Transverse colon (tissue), 4 donors: ENCODE measurements around the gene GRAMD1B.

Source experiments
- CTCF ChIP-seq, 5 experiments: fragments of 200-600 bp in 3 of 5; fragments of 450-650 bp in 2 of 5; sonication (generic) in 3 of 5; IDR thresholded peaks; 1 replicate in 2 of 5; 2 replicates in 3 of 5; pipeline ENCODE4 v1.5.1; 2016 to 2017; ENCODE audit warnings: antibody characterized with exemption in 5 of 5, inconsistent platforms in 3 of 5, mild to moderate bottlenecking in 2 of 5, moderate library complexity in 1 of 5
- EP300 ChIP-seq: sonication (generic); formaldehyde crosslinking; IDR thresholded peaks from one replicate; pipeline ENCODE4 v1.6.1; 2017; ENCODE audit warnings: antibody characterized with exemption, low read depth
- POLR2A ChIP-seq: fragments of 450-650 bp; IDR thresholded peaks from one replicate; pipeline ENCODE4 v1.6.1; 2016; ENCODE audit warnings: antibody characterized with exemption, mild to moderate bottlenecking, moderate library complexity
- POLR2AphosphoS5 ChIP-seq, 3 donors: sonication (generic); formaldehyde crosslinking; IDR thresholded peaks; one replicate each; pipeline ENCODE4 v1.6.1; 2016; ENCODE audit warnings: antibody characterized with exemption in 3 of 3

- no peak for TF ChIP-seq CTCF (IDR thresholded peaks at IDR 0.05)
- no peak for TF ChIP-seq EP300
- no peak for TF ChIP-seq POLR2A
- TF ChIP-seq POLR2AphosphoS5 (IDR thresholded peaks at IDR 0.05) = no peak
These were observed 106.8 kb downstream of the GRAMD1B start for GRCh38 chr11:123536690-123537437.
